Kidney capillary endothelial cell (primary cell): Measurements from ENCODE around the gene ARHGEF9.
"Not testable (repeated sequence)": the region's sequence is repeated elsewhere in the genome, so short reads cannot be mapped to it uniquely, and the experiment has no call there.

Experiments used
- DNase-seq: peaks from one replicate; pipeline ENCODE4 v3.0.0-alpha.2; 2018; ENCODE audit warnings: low spot score

Gene ARHGEF9

GRCh38 chrX:63657821-63658220, 127.2 kb downstream of the ARHGEF9 start:
- DNase-seq, result no peak

GRCh38 chrX:63656871-63657580, 128.0 kb downstream of the ARHGEF9 start:
- DNase-seq, result no peak

GRCh38 chrX:63652086-63652765, 132.8 kb downstream of the ARHGEF9 start:
- DNase-seq, result no peak

GRCh38 chrX:63645748-63646147, 139.3 kb downstream of the ARHGEF9 start:
- DNase-seq, result not testable (repeated sequence)

DNA sequence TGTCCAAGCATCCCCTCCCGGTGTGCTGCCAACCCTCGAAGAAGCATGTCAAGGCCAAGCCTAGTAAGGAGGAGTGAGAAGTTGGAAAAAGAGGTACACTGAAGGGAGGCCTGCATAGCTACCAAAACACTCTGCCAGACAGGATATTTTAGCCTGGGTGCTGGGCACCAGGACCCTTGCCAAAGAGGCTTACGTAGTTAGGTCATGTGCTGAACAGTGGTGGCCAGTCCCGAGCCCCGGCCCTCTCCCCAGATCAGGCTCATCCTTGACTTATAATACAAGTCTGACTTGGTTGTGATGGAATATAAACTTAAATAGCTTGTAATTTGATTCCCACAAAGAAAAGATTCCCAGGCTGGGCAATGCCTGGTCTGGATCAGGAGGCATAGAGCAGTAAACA, 149.3 kb downstream of the ARHGEF9 start:
- DNase-seq, result no peak

GRCh38 chrX:63613531-63614028, 171.4 kb downstream of the ARHGEF9 start:
- DNase-seq, result no peak

DNA sequence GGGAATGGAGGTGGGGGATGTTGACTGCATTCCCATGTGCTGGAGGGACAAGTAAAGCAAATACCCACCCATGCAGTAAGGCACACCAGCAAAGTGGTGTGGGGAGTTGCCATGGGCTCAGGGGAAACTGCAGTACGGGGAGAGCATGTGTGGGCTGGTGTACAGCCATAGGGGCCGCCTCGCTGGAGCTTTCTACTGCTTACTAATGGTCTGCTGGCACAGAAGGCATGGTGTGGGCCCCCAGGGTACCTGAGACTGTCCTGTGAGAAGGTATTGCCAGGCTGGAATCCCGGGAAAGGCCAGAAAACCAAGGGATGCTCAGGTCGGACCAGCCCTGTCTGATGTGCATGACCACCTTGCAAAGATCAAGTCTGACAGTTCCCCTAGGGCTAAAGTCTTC, 199.1 kb downstream of the ARHGEF9 start:
- DNase-seq, result no peak
